Skeletal muscle satellite cell (primary cell): ENCODE data around the gene PARD3.
A peak's percentile ranks its signal among the peaks of the same experiment; 100 is the strongest.

Experiments
- H3K27me3 ChIP-seq: 2 replicates; pipeline ENCODE4 v1.7.0; 2013; ENCODE audit warnings: low read length; ENCODE audit not compliant: control insufficient read depth, insufficient read depth
- H3K36me3 ChIP-seq: 2 replicates; pipeline ENCODE4 v1.7.0; 2013; ENCODE audit warnings: mild to moderate bottlenecking, control low read depth, low read length; ENCODE audit not compliant: insufficient read depth
- H3K4me1 ChIP-seq: 2 replicates; pipeline ENCODE4 v1.7.0; 2013; ENCODE audit warnings: low read length; ENCODE audit not compliant: control insufficient read depth, insufficient read depth
- H3K4me2 ChIP-seq: 2 replicates; pipeline ENCODE4 v1.7.0; 2013; ENCODE audit warnings: mild to moderate bottlenecking, low read length
- H3K4me3 ChIP-seq: 2 replicates; pipeline ENCODE4 v1.7.0; 2013; ENCODE audit warnings: low read length
- H3K9ac ChIP-seq: 2 replicates; pipeline ENCODE4 v1.7.0; 2013; ENCODE audit warnings: mild to moderate bottlenecking, low read depth, low read length, moderate library complexity
- H3K9me3 ChIP-seq: replicated peaks from 2 replicates; pipeline ENCODE4 v1.7.0; 2013; ENCODE audit warnings: mild to moderate bottlenecking, control low read depth, low read length

PARD3 gene

DNA sequence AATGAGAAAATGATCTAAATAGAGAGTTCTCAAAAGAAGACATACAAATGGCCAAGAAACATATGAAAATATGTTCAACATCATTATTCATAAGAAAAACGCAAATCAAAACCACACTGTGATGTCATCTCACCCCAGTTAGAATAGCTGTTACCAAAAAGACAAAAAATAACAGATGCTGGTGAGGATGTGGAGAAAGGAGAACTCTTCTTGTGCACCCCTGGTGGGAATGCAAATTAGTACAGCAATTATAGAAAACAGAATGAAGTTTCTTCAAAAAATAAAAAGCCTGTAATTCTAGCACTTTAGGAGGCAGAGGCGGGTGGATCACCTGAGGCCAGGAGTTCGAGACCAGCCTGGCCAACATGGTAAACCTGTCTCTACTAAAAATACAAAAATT, 199.3 kb downstream of the PARD3 start:
- H3K9ac ChIP-seq, result no peak overlapping the region
- no peaks in the 10 kb centered on the region for H3K27me3 ChIP-seq
- no peaks in the 10 kb centered on the region for H3K9me3 ChIP-seq
- no peak overlapping the region for H3K4me2 ChIP-seq
- H3K4me3 ChIP-seq, result no peak overlapping the region
- no peaks in the 10 kb centered on the region for H3K36me3 ChIP-seq
- peaks cover 4% of the 10 kb centered on the region for H3K4me1 ChIP-seq

DNA sequence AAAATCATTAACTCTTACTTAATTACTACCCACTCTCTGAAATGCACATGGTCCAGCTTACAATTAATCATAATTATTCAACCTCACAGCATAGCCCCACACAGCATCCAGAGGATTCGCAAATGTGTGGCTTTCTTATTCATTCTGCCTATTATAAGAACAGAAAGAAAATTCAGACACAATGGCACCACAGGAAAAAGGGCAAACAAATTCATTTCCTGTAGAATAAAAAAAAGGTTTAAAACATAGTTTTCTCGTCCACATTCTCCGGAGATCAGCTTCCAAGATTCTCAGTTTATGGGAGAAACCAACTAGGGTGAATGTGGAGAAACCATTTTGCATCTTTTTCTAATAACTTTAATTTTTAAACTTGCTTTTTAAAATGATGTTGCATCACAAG, 201.6 kb downstream of the PARD3 start:
- Histone ChIP-seq H3K9ac (no peak overlapping the region), H3K4me1 (peaks cover 4% of the 10 kb centered on the region), H3K4me2 (no peak overlapping the region), H3K9me3 (no peaks in the 10 kb centered on the region), H3K4me3 (no peak overlapping the region), H3K36me3 (no peaks in the 10 kb centered on the region), H3K27me3 (no peaks in the 10 kb centered on the region)

DNA sequence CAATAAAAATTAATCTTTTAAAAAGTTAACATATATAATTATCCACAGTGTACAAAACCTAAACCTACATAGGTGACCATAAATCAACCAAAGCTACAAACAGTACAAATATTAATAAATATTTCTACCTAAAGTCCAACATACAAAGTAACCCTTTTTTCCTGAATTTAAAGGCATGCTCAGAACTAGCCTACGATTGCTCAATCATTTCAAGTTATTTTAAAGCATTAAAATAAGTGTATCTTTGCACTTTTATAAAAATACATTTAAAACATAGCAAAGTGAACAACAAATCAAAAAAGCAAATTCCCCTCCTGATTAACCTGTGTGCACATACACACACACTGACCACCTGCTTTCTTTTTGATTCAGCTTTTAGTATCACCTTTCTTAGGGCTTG, 202.2 kb downstream of the PARD3 start:
- Histone ChIP-seq H3K36me3 (no peaks in the 10 kb centered on the region), H3K4me2 (no peak overlapping the region), H3K4me1 (peaks cover 4% of the 10 kb centered on the region), H3K9me3 (no peaks in the 10 kb centered on the region), H3K27me3 (no peaks in the 10 kb centered on the region), H3K4me3 (no peak overlapping the region), H3K9ac (no peak overlapping the region)

DNA sequence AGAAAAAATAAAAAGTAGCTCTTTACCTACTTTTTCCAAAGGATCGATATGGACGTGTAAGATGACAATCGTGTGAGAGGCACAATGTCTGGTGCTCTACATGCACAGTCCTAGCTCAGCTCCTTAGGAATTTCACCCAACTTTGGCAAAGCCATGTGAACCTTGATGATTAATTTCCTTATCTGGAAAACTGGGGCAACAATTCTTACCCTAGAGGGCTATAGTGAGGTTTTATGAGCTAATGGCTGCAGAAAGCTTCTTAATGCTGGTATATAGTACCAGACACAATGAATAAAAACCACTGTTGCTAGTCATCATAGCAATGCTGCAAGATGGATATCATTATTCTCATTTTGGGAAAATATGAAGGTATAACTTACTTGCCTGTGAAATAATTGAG, 202.7 kb downstream of the PARD3 start:
- Histone ChIP-seq H3K4me1 (peaks cover 4% of the 10 kb centered on the region), H3K9ac (no peak overlapping the region), H3K36me3 (no peaks in the 10 kb centered on the region), H3K4me2 (no peak overlapping the region), H3K27me3 (no peaks in the 10 kb centered on the region), H3K4me3 (no peak overlapping the region), H3K9me3 (no peaks in the 10 kb centered on the region)

DNA sequence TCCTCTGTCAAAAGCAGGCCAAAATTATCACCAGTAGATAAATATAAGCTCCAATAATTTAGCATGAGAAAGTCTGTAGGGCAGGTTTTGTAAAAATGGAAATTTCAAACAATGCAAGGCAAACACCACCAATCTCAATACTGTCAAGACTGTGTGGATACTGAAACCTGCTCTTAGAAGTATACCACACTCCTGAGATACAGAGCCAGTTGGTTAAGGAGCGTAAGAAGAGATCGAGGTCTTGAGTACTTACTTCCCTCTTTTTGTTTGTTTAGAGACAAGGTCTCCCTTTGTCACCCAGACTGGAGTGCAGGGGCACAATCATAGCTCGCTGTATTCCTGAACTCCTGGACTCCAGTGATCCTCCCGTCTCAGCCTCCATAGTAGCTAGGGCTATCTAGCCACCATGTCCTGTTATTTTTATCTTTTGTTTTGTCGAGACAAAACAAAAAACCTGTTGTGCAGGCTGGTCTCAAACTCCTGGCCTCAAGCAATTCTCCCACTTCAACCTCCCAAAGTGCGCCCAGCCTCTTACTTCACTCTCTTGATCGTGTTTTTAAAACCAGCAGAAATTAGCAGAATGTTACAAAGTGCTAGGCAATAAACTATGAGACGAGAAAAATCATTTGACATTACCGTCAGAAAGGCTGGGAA, 205.7 kb downstream of the PARD3 start:
- H3K9ac ChIP-seq, result no peak overlapping the region
- no peaks in the 10 kb centered on the region for H3K4me1 ChIP-seq
- no peaks in the 10 kb centered on the region for H3K27me3 ChIP-seq
- H3K36me3 ChIP-seq, result no peaks in the 10 kb centered on the region
- no peaks in the 10 kb centered on the region for H3K9me3 ChIP-seq
- H3K4me2 ChIP-seq, result no peak overlapping the region
- H3K4me3 ChIP-seq, result no peak overlapping the region

DNA sequence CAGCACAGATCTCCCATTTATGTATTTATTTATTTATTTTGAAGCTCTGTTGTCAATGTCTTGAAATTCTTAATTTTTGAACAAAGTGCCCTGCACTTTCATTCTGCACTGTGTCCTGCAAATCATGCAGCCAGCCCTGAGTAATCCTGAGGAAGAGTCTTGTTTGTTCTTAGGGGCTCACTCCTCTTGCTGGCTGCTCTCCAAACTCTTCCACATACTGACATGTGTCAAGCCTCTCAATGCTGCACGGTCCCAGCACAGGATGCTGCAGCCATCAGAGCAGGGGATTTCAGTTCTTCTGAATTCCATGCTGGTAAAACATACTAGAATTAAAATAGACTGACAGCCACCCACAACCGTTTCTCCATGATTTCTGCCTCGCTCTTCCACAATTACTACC, 207.2 kb downstream of the PARD3 start:
- H3K4me2 ChIP-seq, result no peak overlapping the region
- no peaks in the 10 kb centered on the region for H3K27me3 ChIP-seq
- H3K9ac ChIP-seq, result no peak overlapping the region
- no peak overlapping the region for H3K4me3 ChIP-seq
- H3K9me3 ChIP-seq, result no peaks in the 10 kb centered on the region
- H3K4me1 ChIP-seq, result no peaks in the 10 kb centered on the region
- no peaks in the 10 kb centered on the region for H3K36me3 ChIP-seq

DNA sequence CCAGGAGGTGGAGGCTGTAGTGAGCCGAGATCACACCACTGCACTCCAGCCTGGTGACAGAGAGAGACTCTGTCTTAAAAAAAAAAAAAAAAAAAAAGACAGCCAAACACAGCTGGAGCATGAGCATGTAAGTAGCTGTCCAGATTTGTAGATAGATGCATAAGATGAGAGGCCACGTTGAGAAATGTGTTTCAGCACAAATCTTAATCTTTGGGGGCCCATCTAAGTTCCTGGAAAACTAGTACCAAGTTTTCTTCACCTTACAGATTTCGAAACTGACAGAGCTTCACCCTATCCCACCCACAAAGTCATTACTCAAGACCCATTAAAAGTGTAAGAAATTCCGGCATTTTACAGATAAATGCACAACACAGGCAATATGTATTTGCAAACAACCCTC, 208.2 kb downstream of the PARD3 start:
- H3K4me1 ChIP-seq, result no peaks in the 10 kb centered on the region
- no peak overlapping the region for H3K4me3 ChIP-seq
- no peaks in the 10 kb centered on the region for H3K9me3 ChIP-seq
- H3K36me3 ChIP-seq, result no peaks in the 10 kb centered on the region
- H3K27me3 ChIP-seq, result no peaks in the 10 kb centered on the region
- no peak overlapping the region for H3K4me2 ChIP-seq
- H3K9ac ChIP-seq, result no peak overlapping the region

DNA sequence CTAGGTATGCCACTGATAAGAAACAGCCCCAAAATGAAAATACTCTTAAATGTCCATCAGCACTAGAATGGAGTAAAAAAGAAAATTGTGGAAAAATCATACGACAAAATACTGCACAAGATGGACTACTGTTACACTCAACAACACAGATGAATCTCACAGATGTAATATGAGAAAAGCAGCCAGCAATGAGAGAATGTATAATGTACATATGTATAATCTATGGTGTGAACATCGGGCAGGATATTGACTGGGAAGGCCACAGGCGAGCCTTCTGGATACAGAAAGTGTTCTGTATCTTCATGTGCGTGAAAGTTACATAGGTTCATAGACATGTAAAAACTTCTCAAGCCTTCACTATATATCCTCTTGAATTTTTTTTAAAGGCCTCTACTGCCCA, 212.6 kb downstream of the PARD3 start:
- Histone ChIP-seq H3K4me1 (no peaks in the 10 kb centered on the region), H3K36me3 (no peaks in the 10 kb centered on the region), H3K4me2 (no peak overlapping the region), H3K9ac (no peak overlapping the region), H3K27me3 (no peaks in the 10 kb centered on the region), H3K4me3 (no peak overlapping the region), H3K9me3 (no peaks in the 10 kb centered on the region)

DNA sequence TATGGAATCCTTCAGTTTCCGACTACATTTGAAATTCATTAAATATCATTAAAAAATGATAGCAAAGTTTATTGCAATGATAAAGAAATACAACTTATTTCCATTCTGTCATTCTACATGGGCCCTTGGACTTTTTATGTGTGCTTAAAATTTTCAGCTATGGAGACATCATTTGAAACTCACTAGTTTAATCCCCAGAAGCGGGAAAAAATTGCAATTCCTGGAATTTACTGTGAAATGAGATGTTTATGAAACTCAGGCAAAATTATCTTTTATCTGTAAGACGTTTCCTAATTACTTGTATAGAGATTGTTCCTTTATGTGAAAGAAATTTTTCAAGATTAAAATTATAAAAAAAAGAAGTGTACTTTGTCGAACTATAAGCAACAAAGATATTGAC, 213.4 kb downstream of the PARD3 start:
- no peaks in the 10 kb centered on the region for H3K36me3 ChIP-seq
- H3K4me3 ChIP-seq, result no peak overlapping the region
- no peaks in the 10 kb centered on the region for H3K4me1 ChIP-seq
- H3K9ac ChIP-seq, result no peak overlapping the region
- no peaks in the 10 kb centered on the region for H3K9me3 ChIP-seq
- H3K27me3 ChIP-seq, result no peaks in the 10 kb centered on the region
- H3K4me2 ChIP-seq, result no peak overlapping the region

DNA sequence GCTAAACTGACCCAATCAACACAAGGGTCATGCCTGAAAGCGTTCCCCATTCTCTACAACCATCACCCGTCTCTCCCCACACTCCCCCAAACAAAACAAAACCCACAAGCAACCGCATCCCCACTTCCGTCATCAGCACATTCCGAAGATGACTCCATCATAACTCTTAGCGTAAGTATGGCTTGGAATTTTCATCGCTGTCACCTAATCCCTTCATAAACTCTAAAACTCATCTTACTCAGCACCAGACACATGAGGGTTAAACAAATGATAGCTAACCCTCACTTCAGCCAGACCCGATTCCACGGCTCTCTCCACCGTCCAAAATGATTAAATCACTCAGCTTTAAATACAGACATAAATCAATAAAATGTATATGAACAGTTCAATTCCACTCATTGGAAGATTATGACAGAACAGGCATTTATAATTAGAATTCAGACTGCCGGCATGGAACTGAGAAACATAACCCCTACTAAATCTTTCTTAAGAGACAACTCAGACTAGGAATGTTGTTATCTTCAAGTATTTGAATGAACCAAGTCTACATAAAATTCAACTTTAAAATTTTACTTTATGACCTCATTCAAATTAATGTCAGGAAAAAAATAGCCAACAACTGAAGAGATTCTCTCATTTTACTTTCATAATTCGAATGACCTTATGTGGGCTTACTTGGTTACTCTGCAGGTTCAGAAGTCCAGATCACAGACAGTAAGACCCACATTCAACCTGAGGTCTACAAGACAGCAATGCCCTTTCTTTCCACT, 215.9 kb downstream of the PARD3 start:
- Histone ChIP-seq H3K27me3 (no peaks in the 10 kb centered on the region), H3K9me3 (no peaks in the 10 kb centered on the region), H3K36me3 (no peaks in the 10 kb centered on the region), H3K4me3 (no peak overlapping the region), H3K4me2 (peak overlapping the region; percentile 55), H3K4me1 (no peaks in the 10 kb centered on the region), H3K9ac (no peak overlapping the region)

DNA sequence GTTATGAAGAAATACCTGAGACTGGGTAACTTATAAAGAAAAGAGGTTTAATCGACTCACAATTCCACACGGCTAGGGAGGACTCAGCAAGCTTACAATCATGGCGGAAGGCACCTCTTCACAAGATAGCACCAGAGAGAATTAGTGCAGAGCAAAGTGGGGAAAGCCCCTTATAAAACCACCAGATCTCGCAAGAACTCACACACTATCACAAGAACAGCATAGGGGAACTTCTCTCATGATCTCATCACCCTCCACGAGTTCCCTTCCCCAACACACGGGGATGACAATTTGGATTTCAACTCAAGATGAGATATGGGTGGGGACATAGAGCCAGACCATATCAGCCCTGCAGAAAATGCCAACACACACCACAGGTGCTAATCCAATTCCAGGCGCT, 218.7 kb downstream of the PARD3 start:
- Histone ChIP-seq H3K4me1 (no peaks in the 10 kb centered on the region), H3K4me3 (no peak overlapping the region)

DNA sequence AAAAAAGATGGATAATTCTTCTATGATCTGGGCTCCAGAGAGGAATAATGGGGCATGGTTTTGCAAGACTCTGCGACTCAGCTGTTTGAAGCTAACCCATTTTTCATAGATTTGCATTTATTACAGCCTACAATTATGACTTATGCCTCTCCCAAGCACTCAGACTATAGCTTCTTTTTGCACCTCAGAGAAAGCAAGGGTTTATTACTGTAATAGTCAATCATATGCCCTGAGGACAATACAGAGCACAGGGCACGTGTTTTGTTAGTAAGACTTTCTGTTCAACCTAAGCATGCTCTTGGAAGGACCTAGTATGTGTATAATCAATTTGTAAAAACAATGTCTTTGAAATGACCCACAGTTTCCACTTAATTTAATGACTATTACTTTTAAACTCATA, 221.2 kb downstream of the PARD3 start:
- no peaks in the 10 kb centered on the region for H3K36me3 ChIP-seq
- H3K27me3 ChIP-seq, result no peaks in the 10 kb centered on the region
- H3K9ac ChIP-seq, result no peak overlapping the region
- H3K4me1 ChIP-seq, result no peaks in the 10 kb centered on the region
- H3K4me3 ChIP-seq, result no peak overlapping the region
- H3K9me3 ChIP-seq, result no peaks in the 10 kb centered on the region
- H3K4me2 ChIP-seq, result no peak overlapping the region

More for the DNA sequence above, 218.7 kb downstream of the PARD3 start:
- no peaks in the 10 kb centered on the region for H3K27me3 ChIP-seq
- no peak overlapping the region for H3K4me2 ChIP-seq
- H3K36me3 ChIP-seq, result no peaks in the 10 kb centered on the region
- no peak overlapping the region for H3K9ac ChIP-seq
- no peaks in the 10 kb centered on the region for H3K9me3 ChIP-seq
